HG03460 (cell line): ENCODE data around the gene VPS45.

Source experiments
- ATAC-seq: cut with Tn5 transposase; IDR thresholded peaks from one replicate; pipeline ENCODE4 v1.9.1; 2021; ENCODE audit not compliant: unreplicated experiment

Gene VPS45

DNA sequence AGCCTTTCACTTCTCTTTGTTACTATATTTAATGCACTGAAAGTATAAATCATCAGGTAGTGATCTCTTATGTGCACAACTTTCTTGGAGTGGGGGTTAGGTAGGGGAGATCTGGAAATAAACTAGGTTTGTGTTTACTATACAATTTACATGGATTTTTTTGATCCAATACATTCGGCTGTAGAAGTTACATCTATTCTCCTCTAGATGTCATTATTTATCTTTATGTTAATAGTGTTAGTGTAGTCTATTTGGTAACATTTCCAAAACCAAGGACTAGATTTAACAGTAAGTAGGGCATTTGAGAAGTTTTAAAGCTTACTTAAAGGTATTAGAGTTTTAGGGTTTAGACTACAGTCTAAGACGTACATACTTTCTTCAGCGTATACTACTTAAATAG lies 5.4 kb downstream of the VPS45 start:
- no peak for ATAC-seq

DNA sequence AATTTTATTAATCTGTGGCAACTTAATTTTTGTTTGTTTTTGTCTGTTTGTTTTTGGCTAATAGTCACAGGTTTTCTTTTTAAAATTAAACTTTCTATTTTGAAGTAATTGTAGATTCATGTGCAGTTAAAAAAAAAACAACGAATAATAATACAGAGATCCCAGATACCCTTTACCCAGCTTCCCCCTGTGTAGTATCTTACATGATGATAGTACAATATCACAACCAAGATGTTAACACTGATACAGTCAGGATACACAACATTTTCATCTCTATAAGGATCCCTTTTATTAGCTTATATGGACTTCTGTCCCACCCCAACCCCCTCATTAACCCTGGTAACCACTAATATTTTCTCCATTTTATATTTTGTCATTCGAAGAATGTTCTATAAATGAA lies 5.9 kb downstream of the VPS45 start:
- ATAC-seq = no peak

DNA sequence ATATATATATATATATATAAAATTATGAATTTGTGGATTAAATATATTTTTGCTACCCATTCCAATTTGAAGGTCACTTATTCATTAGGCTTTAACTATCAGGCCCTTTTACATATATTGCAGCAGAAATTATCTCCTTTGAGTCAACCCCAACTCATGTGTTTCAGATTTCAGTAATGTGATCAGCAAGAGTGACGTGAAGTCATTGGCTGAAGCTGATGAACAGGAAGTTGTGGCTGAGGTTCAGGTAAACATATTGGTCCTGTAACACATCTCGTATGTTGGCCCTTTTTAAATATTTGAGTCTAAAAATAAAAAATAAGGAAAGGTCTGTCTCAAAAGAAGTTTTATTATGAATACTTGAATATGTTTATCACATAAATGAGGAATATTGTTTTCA lies 8.5 kb downstream of the VPS45 start:
- no peak for ATAC-seq

DNA sequence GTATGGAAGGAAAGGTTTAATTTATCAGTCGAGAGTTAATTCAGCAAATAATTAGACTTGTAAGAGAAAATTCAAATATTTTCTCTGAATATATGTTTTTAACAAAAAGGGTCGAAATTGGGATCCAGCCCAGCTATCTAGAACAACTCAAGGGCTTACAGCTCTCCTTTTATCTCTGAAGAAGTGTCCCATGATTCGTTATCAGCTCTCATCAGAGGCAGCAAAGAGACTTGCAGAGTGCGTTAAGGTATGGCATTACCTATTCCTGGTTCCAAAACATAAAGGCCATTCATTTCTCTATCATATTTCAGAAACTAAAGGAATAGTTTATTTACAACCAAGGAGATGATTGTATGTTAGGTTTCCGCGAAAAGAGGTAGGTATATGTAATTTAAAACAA lies 9.4 kb downstream of the VPS45 start:
- ATAC-seq = no peak

DNA sequence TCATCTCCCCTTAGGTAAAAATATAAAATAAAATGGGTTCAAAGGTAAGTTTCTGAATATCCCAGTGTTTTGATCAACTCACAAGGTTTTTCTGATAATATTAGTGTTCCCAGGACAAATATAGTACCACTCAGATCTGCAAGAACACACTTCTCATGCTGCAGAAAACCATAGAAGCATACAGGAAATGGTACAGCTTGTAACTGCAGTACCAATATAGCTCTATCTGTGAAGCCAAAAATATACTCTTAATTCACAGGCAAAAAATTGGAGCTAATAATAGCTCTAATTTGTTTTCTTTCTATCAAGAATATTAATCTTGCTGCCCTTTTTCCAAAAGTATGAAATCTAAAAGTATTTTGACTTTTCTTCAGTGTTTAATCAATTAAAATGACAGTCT lies 13.2 kb downstream of the VPS45 start:
- ATAC-seq = no peak

DNA sequence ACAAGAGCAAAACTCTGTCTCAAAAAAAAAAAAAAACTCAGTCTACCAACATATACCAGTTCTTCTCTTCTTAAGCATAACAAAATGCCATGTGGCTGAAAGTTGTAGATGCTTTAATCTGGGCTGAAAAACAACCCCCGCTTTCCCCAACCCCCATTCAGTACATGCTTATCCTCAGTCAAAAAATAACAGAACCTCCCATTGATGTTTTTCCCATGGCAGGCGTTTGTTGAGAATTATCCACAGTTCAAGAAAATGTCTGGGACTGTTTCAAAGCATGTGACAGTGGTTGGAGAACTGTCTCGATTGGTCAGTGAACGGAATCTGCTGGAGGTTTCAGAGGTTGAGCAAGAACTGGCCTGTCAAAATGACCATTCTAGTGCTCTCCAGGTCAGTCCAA lies 14.9 kb downstream of the VPS45 start:
- ATAC-seq = no peak

DNA sequence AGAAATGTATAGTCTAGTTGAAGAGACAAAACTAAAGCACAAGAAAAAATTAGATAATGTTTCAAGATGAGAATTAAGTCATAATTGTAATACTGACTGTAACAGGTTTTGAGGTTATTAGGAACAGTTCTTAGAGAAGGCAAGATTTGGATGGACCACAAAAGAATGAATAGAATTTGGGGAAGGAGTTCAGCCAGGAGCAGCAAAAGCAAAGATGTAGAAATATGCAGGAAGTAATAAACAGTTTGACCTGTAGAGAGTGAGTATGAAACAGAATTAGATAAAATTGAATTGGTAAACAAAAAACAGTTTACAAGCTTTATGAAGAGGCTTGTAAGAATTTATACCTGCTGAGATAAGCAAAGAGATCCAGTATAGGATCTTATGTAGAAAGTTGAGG lies 16.3 kb downstream of the VPS45 start:
- no peak for ATAC-seq

DNA sequence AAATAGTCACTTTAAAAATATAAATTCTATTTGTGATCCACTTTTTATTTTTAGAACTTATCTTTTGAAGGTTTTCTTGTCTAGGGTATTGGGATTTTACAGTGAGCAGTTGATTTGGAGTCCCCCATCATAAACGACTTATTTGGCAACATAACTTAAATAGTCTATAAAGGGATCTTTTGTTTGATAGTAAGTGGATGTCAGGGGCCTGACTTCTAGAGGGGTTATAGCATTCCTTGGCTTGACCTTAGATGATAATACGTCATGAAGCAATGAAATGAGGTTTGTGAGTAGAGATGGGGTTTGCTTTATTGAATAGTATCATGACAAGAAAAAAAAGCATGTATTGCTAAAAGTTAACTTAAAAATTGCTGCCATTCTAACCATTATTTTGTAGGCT lies 17.8 kb downstream of the VPS45 start:
- no peak for ATAC-seq

DNA sequence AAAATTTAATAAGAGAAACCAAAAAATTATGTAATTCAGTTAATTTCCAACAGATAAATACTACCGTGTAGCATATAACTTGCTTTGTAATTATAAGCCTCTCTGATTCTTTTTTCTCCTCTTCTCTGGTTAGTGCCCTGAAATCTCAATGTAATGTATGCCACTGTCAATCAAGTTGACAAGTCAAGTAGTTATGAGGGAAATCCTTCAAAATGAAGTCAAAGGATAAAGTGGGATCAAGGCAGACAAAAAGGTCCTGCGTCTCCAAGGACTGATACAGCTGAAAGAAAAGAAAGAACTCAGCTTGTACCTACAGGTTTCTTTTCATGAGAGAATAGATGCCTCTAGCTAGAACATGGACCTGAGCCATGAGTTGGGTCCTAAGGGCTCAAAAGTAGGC lies 19.8 kb downstream of the VPS45 start:
- ATAC-seq = no peak

DNA sequence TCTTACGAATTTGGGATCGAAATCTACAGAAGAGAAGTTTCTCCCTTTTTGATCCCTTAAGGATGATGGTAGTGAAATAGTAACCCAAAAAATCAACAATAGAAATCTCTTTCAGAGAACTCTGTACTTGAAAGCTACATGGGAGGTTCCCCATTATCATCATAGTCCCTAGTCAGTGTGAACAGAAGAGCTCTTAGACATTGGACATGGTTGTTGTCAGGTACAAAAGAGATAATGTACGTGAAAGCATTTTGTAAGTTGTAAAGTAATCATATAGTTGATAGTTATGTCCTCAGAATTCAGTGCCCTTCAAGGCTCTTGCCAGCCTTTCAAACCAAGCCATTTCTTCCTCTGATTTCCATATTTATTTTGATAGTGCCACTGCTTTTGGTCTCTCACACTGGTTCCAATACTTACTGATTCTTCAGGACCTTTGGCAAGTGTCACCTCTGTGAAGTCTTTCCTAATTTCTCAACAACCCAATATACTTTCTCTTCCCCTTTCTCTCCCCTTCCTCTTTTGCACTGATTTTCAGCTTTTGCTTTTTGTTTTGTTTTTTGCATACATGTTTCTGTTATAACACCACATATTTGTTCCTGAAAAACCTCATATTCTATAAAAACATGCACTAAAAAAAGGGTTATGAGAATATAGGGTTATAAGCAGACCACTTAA lies 22.4 kb downstream of the VPS45 start:
- no peak for ATAC-seq

DNA sequence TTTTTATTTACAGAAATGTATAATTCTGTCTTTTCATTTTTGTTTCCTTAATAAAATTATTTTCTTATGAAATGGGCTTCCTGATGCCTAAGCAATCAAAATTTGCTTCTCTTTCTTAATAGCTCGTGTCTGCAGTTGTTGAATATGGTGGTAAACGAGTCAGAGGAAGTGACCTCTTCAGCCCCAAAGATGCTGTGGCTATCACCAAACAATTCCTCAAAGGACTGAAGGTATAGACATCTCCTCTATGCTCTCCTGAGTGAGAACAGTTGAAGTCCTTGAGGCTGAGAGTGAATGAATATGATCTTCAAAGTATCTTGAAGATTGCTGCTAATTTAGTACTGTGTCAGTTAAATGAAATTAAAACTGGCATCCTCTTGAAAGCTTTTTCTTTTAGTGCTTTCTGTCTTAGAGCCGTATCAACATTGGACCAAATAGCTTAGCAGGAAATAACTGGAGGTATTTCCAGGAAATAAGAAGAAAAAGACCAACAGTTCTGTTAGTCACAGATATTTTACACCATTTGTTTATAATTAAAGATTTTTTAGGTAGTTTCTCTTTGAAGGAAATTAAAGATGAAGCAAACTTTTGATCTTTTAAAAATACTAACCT lies 24.7 kb downstream of the VPS45 start:
- ATAC-seq = no peak

DNA sequence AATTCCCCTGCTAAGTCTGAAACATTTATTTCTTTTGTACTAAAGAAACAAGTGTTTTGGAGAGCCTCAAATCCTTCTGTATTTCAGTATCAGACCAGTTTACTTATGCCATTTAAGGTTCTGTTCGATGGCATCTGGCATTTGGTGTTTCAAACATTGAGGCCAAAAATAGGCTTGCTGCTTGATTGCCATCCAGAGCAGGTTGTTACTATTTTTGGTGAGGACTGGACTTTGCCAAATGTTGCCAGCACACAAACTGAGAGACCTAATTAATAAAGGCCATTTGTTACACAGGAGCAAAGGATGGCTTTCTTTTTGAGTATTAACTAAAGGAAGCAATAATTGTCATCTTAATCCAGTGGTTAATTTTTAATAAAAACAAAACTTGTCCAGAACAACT lies 26.2 kb downstream of the VPS45 start:
- ATAC-seq = no peak

DNA sequence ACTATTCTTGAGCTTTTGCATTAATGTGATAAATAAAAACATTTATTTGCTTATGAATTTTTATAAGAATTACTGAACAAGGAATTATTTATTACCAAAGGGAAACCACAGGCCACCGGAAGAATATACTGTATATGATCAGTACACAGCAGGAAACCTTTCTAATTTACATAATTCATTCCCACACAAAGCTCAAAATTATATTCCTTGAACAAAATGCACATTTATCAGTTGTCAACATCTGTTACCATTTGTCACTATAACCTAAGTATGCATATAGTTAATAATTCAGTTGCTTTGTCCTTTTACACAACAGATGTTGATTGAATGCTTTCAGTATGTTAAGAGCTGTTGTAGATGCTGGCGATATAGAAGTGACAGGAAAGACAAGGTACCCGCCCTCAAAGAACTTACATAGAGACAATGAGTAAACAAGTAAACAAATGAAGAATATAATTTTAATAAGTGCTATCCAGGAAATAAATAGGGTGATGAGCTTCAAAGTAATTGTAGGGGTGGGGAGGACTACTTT lies 27.2 kb downstream of the VPS45 start:
- no peak for ATAC-seq

DNA sequence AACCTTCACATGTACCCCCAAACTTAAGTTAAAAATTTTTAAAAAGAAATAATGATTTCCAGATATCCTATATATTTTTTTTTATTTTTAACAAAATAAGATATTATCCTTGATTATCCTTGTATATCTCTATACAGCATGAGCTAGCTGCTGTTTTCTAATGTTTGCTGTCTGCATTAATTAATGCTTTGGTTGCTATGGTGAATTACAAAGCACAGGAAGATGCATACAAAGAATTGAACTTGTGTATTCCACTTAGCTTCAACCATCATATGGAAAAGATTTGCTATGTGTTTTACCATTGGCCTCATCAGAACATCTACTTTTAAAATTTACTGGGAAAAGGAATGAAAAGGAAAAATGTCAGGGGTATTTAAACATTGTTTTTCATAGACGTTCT lies 35.4 kb downstream of the VPS45 start:
- no peak for ATAC-seq

DNA sequence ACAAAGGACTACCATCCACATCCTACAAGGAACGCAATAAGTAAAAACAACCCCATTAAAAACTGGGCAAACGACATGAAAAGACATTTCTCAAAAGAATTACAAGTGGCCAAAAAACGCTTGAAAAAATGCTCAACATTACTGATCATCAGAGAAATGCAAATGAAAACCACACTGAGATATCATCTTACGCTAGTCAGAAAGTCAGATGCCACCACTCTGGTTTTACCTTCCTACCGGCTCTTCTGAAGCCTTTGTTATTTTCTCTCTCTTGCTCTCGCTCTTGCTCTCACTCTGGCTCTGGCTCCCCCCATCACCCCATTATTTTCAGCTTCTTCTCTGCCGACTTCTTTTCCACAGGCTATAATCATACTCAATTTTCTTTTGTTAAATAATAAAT lies 38.8 kb downstream of the VPS45 start:
- no peak for ATAC-seq

DNA sequence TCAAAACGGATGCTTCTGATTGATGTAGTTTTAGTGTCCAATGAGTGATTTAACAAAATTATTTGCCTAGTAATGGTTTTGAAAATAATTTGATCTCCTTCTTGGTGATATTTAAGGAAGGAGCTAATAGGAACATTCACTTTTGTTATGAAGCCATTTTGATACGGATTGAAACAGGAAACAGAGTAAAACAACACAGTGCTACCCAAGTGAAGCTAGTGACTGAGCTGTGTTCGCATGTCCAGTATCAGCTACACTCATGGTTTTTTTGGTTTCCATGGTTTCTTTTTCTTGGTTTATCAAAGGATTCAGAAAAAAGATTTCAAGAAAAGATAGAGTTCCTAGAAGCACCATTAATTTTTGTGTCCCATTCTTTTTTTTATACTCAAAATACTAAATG lies 42.0 kb downstream of the VPS45 start:
- ATAC-seq = no peak

DNA sequence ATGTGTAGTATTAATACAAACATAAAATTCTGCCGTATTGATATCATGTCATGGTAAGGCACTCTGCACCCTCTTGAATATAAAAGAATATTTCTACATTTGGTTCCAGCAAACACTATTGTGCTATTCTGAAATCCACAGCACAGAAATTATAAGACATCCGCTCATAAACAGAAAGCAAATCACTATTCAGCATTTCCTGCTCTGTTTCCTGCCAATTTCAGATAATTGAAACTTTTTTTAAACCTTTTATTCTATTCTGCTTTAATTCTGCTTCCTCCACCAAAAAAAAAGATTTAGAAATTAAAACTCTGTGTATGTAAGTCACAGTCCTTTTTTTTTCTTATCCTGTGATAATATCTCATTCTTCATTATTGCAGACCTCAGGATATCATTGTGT lies 42.5 kb downstream of the VPS45 start:
- no peak for ATAC-seq

DNA sequence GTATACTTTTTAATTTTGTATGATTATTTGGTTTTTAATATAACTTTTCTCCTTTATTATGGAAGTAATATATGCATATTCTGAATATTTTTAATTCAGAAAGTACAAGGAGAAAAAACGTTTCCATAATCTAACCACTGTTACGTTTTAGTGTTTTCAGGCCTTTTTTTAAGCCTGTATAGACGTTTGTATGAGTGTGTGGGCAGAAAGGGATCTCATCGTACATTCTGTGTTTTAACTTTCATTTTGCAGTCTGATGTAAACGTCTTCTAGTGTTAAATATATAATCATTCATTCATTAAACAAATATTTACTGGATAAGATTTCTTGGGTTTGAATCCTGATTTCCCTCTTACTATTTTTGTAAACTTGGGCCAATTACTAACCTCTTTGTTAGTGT lies 44.1 kb downstream of the VPS45 start:
- no peak for ATAC-seq

DNA sequence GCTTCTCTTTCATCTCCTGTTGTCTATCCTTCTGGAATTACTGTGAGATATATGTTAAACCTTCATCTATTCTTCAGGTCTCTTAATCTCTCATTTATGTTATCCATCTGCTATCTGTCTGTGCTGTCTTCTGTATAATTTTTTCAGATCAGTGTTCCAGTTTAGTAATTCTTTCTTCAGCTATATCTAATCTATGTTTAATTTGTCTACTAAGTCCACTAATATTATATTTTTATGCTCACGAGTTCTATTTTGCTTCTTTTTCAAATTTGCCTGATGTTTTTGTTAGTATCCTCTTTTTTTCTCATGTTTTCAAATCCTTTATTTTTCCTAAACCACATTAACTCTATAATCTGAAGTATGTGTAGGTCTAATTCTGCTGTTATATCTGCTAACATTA lies 47.5 kb downstream of the VPS45 start:
- no peak for ATAC-seq

DNA sequence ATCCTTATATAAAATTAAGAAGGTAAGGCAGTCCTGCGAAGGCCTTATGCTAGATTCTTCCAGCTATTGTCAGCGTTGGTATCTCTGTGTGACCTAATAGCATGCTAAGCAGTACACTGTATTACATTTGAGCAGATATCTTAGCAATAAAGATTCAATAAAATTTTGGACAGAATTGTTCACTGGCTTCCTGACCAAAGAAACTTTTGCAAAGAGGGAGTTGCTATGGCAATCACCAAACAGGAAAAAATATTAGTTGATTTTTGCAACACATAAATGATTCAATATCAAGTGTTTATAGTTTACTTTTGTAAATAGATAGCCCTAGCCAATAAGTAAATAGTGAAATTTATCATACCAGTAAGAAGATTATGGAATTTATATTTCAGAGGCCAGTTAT lies 51.1 kb downstream of the VPS45 start:
- no peak for ATAC-seq

DNA sequence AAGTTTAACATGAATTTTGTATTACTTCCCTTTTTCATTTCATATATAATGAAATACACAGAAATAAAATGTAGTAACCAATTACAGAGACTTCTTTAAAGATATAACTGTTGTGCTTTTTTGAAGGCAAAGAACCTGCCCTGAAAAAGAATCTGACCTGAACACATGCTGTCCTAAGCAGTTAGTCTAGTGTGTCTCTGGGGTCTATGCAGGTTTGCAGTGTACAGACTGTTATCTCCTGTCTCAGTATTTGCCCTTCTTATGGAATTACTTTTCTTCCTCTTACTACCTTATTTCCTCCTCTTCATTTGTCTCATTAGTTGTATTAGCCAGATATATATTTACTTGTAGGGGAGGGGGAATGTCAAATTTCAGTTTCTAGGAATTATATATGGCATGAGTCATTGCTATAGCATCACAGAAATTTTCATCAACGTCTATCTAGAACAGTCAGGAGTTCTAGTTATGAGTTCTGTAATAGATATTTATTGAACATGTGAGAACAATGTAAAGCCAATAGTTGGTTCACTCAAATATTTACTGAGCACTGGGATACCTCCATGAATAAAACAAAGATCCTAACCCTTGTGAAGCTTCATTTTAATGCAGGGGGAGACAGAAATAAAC lies 53.8 kb downstream of the VPS45 start:
- ATAC-seq = no peak

DNA sequence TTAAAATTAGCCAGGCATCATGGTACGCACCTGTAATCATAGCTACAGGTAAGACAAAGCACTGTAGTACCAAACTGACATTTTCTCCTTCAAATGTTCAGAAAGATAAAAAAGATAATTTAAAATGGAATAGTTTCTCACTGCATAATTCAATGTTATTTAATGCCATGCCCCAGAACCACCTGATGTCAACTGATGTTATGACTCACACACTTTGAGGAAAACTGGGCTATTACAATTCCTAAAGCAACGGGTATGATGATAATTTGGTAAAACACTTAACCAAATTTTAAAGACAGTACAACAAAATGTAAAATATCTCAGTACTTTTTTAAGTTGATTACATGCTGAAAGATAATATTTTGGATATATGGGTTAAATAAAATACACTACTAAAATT lies 59.2 kb downstream of the VPS45 start:
- no peak for ATAC-seq

DNA sequence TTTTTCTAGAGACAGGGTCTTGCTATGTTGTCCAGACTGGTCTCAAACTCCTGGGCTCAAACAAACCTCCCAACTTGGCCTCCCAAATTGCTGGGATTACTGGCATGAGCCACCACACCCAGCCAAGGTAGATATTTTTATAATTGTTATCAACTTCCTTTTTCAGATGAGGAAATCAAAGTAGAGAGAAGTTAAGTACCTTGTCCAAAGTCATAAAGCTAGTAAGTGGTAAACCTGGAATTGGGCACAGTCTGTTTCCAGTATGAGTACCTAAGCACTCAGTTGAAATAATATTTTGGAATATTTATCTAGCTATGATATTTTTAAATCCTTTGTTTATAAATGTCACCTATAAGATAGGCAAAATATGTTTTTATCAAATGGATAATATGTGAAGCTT lies 59.9 kb downstream of the VPS45 start:
- no peak for ATAC-seq
